Mucosa of gallbladder (tissue), 1 donor: ENCODE measurements around the gene CAMK4. TPM values are rescaled to one million over a fixed set of nuclear protein-coding genes. Genes with fewer than 3 reads are reported as not detected.
"Not testable (repeated sequence)": the region's sequence is repeated elsewhere in the genome, so short reads cannot be mapped to it uniquely, and the experiment has no call there.

Experiments
- DNase-seq: peaks from one replicate; pipeline ENCODE4 v3.0.0-alpha.2; 2020; ENCODE audit warnings: low spot score
- total RNA-seq: library from RNA; stranded (reverse); gene quantifications from one replicate; pipeline ENCODE4 v1.2.1, GENCODE V29; 2021
- donor health status: DM: no; HTN: no; CAD: no.

CAMK4 gene
- total RNA-seq, 1 donor from 2014 or later = 5.0 TPM

DNA sequence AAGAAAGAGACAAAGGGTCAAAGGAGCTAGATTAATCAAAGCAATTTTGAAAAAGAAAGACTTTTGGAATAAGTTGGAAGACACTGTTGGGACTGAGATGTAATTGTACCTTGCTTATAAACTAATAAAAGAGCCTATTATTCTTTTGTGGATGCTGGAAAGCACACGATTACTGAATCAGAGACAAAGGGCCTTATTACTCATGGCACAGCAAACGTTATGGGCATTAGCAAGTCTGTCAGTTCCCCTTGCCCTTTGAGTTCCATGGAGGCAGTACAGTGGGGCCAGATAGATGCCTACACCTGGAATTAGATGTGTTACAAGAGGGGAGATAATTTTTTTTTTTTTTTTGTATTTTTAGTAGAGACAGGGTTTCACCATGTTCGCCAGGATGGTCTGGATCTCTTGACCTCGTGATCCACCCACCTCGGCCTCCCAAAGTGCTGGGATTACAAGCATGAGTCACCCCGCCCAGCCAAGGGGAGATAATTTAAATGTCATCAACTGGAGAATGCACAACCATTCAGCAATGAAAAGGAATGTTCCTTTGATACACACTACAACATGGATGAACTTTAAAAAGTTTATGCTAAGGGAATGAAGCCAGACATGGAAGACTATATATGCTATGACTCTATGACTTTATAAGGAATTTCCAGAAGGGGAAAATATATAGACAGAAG lies 159.2 kb downstream of the CAMK4 start:
- DNase-seq = no peak

- DNase-seq = no peak
Measured at GRCh38 chr5:111384220-111384619, 160.0 kb downstream of the CAMK4 start.

DNA sequence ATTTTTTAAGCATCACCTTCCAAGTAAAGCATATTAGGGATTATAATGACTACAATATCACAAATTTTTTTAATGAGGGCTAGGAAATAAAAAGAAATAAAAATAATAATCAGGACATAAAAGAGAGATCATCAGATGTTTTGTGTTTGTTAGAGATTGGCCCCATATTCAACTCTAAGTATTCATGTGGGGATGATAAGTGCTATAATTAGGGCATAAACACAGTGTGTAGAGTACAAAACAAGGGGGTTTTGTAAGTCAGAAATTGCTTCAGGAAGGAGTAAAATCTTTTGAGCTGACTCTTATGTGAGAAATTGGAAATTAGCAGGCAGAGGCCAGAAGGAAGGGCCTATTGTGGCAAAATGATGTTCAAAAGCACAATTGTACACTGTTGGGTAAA lies 160.9 kb downstream of the CAMK4 start:
- DNase-seq = no peak

DNA sequence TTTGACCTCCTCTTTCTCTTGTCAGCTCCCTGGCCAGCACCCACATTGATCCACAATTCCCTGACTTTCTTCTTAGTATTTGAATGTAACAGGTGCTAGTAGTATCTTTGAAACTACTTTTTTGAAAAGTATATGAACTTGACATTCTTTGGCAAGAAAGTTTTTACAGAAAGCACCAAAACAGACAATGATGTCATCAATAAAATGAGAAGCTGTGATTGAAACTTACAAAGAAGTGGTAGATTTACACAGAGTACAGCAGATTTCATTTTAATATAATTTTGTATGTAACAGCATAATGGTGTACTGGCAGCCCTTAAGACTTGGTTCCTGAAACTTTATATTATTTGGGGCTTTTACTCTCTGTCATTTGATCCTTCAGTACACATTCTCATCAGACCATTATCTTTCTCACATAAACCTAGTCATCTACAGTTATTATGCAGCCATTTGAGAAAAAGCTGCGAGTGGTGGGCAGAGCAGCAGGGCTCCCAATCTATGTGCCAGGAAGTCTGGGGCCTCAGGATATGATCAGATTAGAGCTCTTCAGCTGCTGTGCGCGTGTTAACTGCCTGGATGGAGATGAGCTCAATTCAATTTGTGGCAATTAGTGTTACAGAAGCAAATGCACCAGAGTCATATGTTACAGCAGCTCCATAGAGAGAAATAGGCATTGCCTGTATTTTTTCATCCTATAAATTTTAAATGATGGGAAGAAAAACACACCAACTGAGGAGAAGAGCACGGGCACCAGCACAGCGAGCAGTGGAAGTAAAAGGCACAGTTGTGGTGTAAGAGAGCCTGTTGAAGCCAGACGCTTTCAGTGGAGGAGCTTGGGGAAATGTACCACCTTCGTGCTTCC lies 162.0 kb downstream of the CAMK4 start:
- DNase-seq = no peak

DNA sequence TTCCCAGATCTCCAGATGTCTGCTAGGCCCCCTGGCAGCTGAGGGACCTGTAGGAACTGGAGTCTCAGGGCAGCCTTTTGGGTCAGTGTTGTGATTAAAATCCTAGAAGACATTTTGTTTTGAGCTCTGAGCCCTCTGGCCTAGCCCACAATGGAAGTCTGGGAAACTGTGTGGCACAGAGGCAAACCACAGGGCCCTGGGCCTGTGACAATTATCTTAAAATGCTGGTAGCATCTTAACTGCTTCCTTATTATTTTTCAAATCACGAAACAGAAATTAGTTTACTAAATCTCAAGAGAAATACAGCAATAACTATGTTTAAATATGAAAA lies 162.6 kb downstream of the CAMK4 start:
- DNase-seq = no peak

DNA sequence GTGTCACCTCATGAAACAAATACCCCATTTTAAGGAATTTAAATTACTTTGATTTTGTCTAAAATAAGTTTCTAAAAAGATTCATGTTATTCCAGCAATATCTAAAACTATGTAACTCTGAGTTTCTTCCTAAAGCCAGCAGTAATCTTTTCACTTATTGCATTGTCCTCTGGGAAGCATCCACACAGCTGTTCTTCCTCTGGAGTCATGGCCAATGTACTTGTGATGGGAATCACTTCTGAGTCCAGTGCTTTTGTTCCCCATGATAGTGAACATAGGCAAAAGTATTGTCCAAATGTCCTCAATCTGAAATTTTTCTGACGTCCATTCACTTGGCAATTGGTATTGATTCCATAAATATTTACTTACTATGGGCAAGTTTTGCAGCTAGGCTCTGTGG lies 163.2 kb downstream of the CAMK4 start:
- no peak for DNase-seq

DNA sequence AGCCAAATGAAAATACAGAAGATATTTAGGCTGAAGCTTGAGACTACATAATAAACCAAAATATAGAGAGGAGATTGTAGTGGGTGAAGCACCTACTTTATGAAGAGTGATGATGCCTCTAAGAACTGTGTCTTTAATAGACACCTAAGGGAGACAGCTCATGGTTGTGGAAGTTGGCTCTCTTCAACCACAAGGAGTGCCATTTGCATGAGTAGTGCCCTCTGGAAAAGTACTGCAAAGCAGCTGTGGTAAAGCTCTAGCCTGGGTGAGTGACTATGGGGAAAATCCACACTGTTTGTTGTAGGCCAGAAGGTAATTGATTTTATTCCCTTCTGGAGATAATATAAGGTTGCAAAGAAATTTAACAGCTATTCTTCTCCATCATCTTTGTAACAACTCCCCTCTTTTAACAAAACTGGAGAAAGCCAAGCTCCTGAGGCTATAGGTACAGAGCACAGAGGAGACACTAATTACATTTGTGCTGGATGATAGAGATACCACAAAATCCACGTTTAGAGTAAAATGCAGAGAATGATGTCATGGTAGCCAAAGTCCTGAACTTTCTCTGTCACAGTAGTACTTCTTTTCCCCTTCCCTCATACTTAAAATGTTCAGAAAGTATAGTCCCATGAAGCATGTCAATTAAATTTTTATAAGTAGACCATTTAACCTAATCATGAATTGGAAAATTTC lies 165.4 kb downstream of the CAMK4 start:
- DNase-seq = no peak

DNA sequence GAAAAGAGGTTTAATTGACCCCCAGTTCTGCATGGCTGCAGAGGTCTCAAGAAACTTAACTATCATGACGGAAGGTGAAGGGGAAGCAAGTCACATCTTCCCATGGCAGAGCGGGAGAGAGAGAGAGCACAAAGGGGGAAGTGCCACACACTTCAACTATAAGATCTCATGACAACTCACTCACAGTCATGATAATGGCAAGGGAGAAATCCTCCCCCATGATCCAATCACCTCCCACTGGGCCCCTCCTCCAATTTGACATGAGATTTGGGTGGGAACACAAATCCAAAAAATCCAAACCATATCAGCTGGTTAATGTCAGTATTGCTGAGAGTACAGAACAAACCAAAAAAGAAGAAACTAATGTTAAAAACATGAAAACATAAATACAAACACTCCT lies 168.0 kb downstream of the CAMK4 start:
- DNase-seq = no peak

DNA sequence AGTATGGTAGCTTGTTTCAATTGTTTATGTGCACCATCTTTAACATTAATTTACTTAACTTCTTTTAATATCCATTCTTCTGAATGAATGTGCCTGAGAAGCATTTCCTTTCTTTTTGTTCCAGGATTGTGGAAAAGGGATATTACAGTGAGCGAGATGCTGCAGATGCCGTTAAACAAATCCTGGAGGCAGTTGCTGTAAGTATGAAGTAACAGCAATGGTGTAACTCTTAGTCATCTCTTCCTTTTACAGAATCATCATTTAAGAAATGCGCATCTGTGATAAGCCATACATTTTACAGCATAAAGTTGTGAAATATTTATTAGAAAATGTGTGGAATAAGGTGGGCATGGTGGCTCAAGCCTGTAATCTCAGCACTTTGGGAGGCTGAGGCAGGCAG lies 170.4 kb downstream of the CAMK4 start:
- no peak for DNase-seq

DNA sequence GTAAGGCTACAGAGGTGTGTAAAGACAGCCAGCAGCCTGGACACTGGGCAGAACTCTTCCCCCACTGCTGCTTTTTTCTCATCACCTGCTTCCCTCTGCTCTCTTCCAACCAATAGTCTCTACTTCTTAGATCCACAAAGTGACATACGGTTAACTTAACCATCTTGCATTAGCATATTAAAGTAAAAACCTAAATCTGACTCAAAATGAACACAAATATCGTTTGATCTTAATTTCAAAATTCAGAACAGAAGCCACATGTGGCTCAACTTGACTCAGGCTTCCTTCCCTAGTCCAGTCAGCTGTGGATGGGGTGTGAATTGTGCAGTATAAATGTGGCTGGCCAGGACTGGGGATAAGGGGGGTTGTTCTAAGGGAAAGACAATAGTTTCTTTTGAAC lies 173.8 kb downstream of the CAMK4 start:
- no peak for DNase-seq

DNA sequence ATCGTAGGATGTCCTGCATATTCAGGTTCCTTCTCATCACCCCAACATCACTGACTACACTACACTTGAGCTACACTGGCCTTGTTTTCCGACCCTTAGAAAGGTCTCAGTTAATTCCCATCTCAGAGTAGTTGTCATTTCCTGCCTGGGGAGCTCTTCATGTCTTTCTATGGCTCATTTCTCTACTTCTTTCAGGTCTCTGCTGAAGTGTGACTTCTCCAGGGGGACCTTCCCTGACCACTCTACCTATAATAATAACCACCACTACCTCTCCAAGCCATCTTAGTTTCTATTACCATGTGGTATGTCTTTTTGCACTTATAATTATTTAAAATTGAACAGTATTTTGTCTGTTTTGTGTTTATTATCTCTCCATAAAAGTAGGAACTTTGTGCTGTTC lies 174.9 kb downstream of the CAMK4 start:
- no peak for DNase-seq

DNA sequence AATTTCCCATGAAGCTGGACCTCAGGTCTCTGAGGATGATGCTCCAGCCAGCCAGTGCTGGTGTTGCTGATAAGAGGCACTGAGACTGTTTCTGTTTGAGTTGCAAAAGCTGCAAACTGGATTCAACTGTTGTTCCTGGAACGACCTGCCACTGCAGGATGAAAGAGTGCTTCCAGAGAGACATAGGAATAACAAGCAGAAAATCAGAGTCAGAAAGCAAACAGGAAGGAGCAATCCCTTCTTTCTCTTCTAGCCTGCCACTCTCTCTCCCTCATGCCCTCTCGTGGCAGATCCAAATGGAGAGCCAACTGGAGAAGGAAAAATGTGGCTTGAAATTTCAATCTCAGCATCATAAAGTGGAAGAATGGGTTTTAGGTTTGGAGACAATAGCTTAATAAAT lies 177.7 kb downstream of the CAMK4 start:
- no peak for DNase-seq

DNA sequence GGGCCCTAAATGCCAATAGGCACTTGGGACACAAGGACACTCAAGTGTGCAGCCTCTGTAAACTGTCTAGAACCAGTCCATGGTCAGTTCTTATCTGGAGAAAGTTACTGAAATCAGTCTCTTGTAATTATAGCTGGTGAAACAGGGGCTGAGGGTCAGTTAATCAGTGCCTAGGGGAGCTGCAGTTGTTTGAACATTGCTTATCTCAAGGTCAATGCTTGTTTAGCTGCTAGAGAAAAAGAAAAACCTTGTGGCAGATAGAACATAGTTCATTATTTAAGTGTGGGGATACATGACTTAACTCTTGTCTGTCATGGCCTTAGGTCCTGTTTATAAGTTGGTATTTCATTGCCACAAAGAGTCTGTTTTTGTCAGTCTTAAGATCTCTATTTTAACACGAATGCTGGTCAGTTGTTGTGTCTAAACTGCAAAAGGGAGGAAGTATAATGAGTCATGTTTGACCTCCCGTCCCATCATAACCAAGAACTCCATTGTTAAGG lies 180.1 kb downstream of the CAMK4 start:
- DNase-seq = no peak

GRCh38 chr5:111407562-111407961 lies 183.4 kb downstream of the CAMK4 start:
- no peak for DNase-seq

DNA sequence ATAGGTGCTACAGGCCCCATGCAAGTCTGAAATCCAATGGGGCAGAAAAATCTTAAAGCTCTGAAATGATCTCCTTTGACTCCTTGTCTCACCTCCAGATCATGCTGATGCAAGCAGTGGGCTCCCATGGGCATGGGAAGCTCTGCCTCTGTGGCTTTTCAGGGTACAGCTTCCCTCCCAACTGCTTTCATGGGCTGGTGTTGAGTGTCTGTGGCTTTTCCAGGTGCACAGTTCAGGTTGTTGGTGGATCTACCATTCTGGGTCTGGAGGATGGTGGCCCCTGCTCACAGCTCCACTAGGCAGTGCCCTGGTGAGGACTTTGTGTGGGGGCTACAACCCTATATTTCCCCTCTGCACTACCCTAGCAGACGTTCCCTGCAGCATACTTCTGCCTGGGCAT lies 184.6 kb downstream of the CAMK4 start:
- DNase-seq = no peak

DNA sequence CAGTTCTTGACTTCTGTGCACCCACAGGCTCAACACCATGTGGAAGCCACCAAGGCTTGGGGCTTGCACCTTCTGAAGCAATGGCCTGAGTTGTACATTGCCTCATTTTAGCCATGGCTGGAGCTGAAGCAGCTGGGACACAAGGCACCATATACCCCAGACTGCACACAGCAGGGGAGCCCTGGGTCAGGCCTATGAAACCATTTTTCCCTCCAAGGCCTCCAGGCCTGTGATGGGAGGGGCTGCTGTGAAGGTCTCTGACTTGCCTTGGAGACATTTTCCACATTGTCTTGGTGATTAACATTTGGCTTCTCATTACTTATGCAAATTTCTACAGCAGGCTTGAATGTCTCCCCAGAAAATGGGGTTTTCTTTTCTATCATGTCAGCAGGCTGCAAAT lies 185.1 kb downstream of the CAMK4 start:
- DNase-seq = not testable (repeated sequence)

GRCh38 chr5:111410067-111410466 lies 185.9 kb downstream of the CAMK4 start:
- DNase-seq = not testable (repeated sequence)

- no peak for DNase-seq
Measured at GRCh38 chr5:111411301-111411700, 187.1 kb downstream of the CAMK4 start.

DNA sequence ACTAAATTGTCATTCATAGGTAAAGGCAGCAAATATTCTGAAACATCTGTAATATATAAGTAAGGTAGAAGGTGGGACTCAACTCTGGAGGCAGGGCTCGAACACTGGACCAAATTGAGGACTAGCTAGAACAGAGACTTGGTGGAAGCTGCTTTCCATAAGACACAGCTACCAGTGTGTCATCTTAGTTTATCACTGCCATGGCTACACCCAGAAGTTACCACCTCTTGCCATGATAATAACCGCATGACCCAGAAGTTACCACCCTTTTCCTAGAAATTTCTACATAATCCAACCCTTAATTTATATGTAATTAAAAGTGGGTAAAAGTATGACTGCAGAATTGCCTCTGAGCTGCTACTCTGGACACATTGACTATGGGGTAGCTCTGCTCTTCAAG lies 188.4 kb downstream of the CAMK4 start:
- no peak for DNase-seq

- no peak for DNase-seq
Measured at GRCh38 chr5:111415053-111415452, 190.9 kb downstream of the CAMK4 start.

DNA sequence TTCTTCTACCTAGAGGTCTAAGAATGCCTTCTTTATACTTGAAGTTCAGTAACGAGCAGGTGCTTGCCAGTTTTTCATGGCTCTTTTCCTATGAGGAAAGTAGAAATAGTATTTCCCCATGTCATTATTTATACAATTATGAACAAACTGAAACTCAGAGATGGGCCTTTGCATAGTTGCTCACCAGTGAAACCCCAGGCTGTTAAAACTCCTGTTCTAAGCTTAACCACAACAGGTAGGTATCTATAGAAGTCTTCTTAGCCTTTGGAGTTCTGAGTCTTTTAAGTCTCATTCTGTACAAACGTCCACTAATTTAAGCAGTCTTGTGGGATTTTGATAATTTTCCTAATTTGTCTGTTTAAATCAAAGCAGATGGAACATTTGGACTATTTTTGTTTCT lies 198.1 kb downstream of the CAMK4 start:
- no peak for DNase-seq
